ENCODE data around the gene WFDC10B. TPM values are rescaled to one million over a fixed set of nuclear protein-coding genes. Genes with fewer than 3 reads are reported as not detected.

WFDC10B gene
- total and polyA plus RNA-seq, 9 of the 15 experiments (the other 6 are each of a cell fraction or from before 2014, with no cell fraction given) = not detected

GRCh38 chr20:45727044-45727443, 22.2 kb upstream of the WFDC10B start (continued):
- TF ChIP-seq FOXK1 (CRISPR knock-in tag; IDR thresholded peaks at IDR 0.05; ENCODE audit: borderline replicate concordance) = no peak

GRCh38 chr20:45725134-45725533, 20.3 kb upstream of the WFDC10B start:
- CTCF ChIA-PET (ENCODE audit: low intra/inter-chr PET ratio) = no interaction called here

More at GRCh38 chr20:45725134-45725533, 20.3 kb upstream of the WFDC10B start:
- Histone ChIP-seq H3K36me3 (ENCODE audit: control insufficient read depth, insufficient read depth, low read length) (no peaks in the 10 kb centered on the region), H3K9me3 (replicated peaks; ENCODE audit: control insufficient read depth, insufficient read depth, low read depth, low read length) (no peaks in the 10 kb centered on the region), H3K4me1 (replicated peaks in 1 of 2; ENCODE audit: control insufficient read depth in 2 of 2, insufficient read depth in 2 of 2, low read length in 2 of 2) (no peaks in the 10 kb centered on the region), H3K27me3 (ENCODE audit: control insufficient read depth in 2 of 2, insufficient read depth in 2 of 2, low read length in 2 of 2) (no peaks in the 10 kb centered on the region; a peak in 1 of 5 replicates), H3K4me2 (ENCODE audit: insufficient read depth, low read length) (no peak overlapping the region), H2AFZ (ENCODE audit: low read depth, low read length) (no peak overlapping the region), H3K27ac (ENCODE audit: extremely low read depth, low read depth, low read length) (no peak overlapping the region), H3K79me2 (ENCODE audit: control insufficient read depth, insufficient read depth, low read length) (no peaks in the 10 kb centered on the region), H4K20me1 (replicated peaks; ENCODE audit: control insufficient read depth, insufficient read depth, low read length) (no peaks in the 10 kb centered on the region), H3K4me3 (no peak overlapping the region), H3K9ac (ENCODE audit: insufficient read depth in 1 of 2, low read depth in 2 of 2, low read length in 2 of 2) (no peak overlapping the region), H3K9me1 (ENCODE audit: control insufficient read depth, insufficient read depth, low read length) (no peaks in the 10 kb centered on the region)
- in situ Hi-C loops (cut with MboI) = no loop called here
- BruUV-seq (replicated peaks) = no TSS peak
- ATAC-seq (no peak), DNase-seq (ENCODE audit: extremely low read depth in 1 of 4, low spot score in 3 of 4) (no peak), FAIRE-seq (no peak)
- intact Hi-C loops (cut with micrococcal nuclease) = no loop called here
- TF ChIP-seq MNT (conservative IDR thresholded peaks at IDR 0.05) (no peak), ZBTB5 (IDR thresholded peaks at IDR 0.05) (no peak), POLR2AphosphoS2 (IDR thresholded peaks at IDR 0.05; ENCODE audit: low read length) (no peak), RBM25 (IDR thresholded peaks at IDR 0.05; ENCODE audit: low read depth, low read length, severe bottlenecking) (no peak), ZBTB7A (IDR thresholded peaks at IDR 0.05; ENCODE audit: borderline replicate concordance, control insufficient read depth, low read depth, low read length) (no peak), FOXP1 (CRISPR knock-in tag; IDR thresholded peaks at IDR 0.05) (no peak), KDM2B (CRISPR knock-in tag; IDR thresholded peaks at IDR 0.05) (no peak), CREM (IDR thresholded peaks at IDR 0.05; ENCODE audit: low read depth) (no peak), PKNOX1 (IDR thresholded peaks at IDR 0.05) (no peak), EGR1 (conservative IDR thresholded peaks at IDR 0.05) (no peak), ZC3H8 (IDR thresholded peaks at IDR 0.05) (no peak)
- POLR2A ChIA-PET = no interaction called here

Measured in K562 (cell line).